Esophagus (tissue), 2 donors: ENCODE results near the gene PATZ1. TPM values are rescaled to one million over a fixed set of nuclear protein-coding genes. Genes with fewer than 3 reads are reported as not detected.

Experiments used
- H3K27ac ChIP-seq, 2 donors: one replicate each; pipeline ENCODE4 v1.5.1; 2013; ENCODE audit warnings: low read depth in 2 of 2, mild to moderate bottlenecking in 2 of 2, inconsistent platforms in 1 of 2, low read length in 1 of 2, moderate library complexity in 1 of 2
- H3K27me3 ChIP-seq, 2 donors: one replicate each; pipeline ENCODE4 v1.6.1; 2013; ENCODE audit warnings: low read length in 2 of 2, control low read depth in 1 of 2, mild to moderate bottlenecking in 1 of 2; ENCODE audit not compliant: insufficient read depth in 2 of 2, control insufficient read depth in 1 of 2
- H3K36me3 ChIP-seq, 2 donors: one replicate each; pipeline ENCODE4 v1.6.1; 2013; ENCODE audit warnings: low read length in 1 of 2; ENCODE audit not compliant: control insufficient read depth in 2 of 2, insufficient read depth in 2 of 2
- H3K4me1 ChIP-seq, 2 donors: one replicate each; pipeline ENCODE4 v1.6.1; 2013; ENCODE audit warnings: low read length in 1 of 2; ENCODE audit not compliant: control insufficient read depth in 2 of 2, insufficient read depth in 2 of 2
- H3K4me3 ChIP-seq, 2 donors: one replicate each; pipeline ENCODE4 v1.5.1; 2013; ENCODE audit warnings: low read length in 2 of 2, mild to moderate bottlenecking in 2 of 2, low read depth in 1 of 2, moderate library complexity in 1 of 2
- H3K9me3 ChIP-seq, 2 donors: one replicate each; pipeline ENCODE4 v1.6.1; 2013; ENCODE audit warnings: mild to moderate bottlenecking in 2 of 2, low read depth in 1 of 2, low read length in 1 of 2, moderate library complexity in 1 of 2; ENCODE audit not compliant: control insufficient read depth in 2 of 2, insufficient read depth in 1 of 2
- WGBS, 2 donors: extraction: QIAGEN DNeasy Blood & Tissue Kit; methylation state at CpG; one replicate each; pipeline ENCODE4 v1.1.7; 2013; 5-methylcytosine and 5-hydroxymethylcytosine counted together
- polyA plus RNA-seq, 2 donors: library from polyadenylated mRNA; stranded (reverse); fragments of 200-250 nt; gene quantifications; one replicate each; pipeline ENCODE4 v1.2.3, GENCODE V29; 2013
- donor health status: healthy with polysubstance abuse.
- donor health status: Bipolar disorder and iron deficiency.

Gene PATZ1
- polyA plus RNA-seq, 2 donors, result 5.2 to 6.0 TPM

GRCh38 chr22:31287818-31288495, 58.2 kb downstream of the PATZ1 start:
- H3K4me1 ChIP-seq, result peaks cover 0 to 8% of the 10 kb centered on the region in 2 donors
- H3K36me3 ChIP-seq, result peaks cover 0 to 3% of the 10 kb centered on the region in 2 donors
- WGBS, 2 donors, result 81 to 87% methylated on average over 6 of the region's 6 CpGs
- no peaks in the 10 kb centered on the region for H3K9me3 ChIP-seq
- no peaks in the 10 kb centered on the region for H3K27me3 ChIP-seq
- H3K27ac ChIP-seq, result peak overlapping the region; percentile 63 to 91
- H3K4me3 ChIP-seq, result no peak overlapping the region

GRCh38 chr22:31286360-31287255, 59.5 kb downstream of the PATZ1 start:
- no peaks in the 10 kb centered on the region for H3K9me3 ChIP-seq
- H3K36me3 ChIP-seq, result peaks cover 7 to 11% of the 10 kb centered on the region in 2 donors
- H3K4me3 ChIP-seq, result no peak overlapping the region
- peak overlapping the region; percentile 40 to 65 for H3K27ac ChIP-seq
- 65 to 78% methylated on average over 8 of the region's 8 CpGs for WGBS, 2 donors
- H3K27me3 ChIP-seq, result no peaks in the 10 kb centered on the region
- peaks cover 0 to 8% of the 10 kb centered on the region in 2 donors for H3K4me1 ChIP-seq

- Histone ChIP-seq H3K36me3 (peaks cover 16 to 20% of the 10 kb centered on the region in 2 donors), H3K9me3 (no peaks in the 10 kb centered on the region), H3K4me1 (peaks cover 0 to 10% of the 10 kb centered on the region in 2 donors), H3K4me3 (no peak overlapping the region), H3K27ac (peak overlapping the region; percentile 36 to 64), H3K27me3 (no peaks in the 10 kb centered on the region)
- 41 to 48% methylated on average over 3 of the region's 3 CpGs for whole genome bisulfite sequencing, 2 donors
Measured at GRCh38 chr22:31284281-31285155, 61.6 kb downstream of the PATZ1 start.

- 71 to 76% methylated on average over 8 of the region's 8 CpGs for WGBS, 2 donors
- peak overlapping the region in 1 of 2 donors; percentile 40 for H3K27ac ChIP-seq
- no peak overlapping the region for H3K4me3 ChIP-seq
- no peaks in the 10 kb centered on the region for H3K9me3 ChIP-seq
- peaks cover 19 to 27% of the 10 kb centered on the region in 2 donors for H3K36me3 ChIP-seq
- H3K4me1 ChIP-seq, result peaks cover 0 to 12% of the 10 kb centered on the region in 2 donors
- no peaks in the 10 kb centered on the region for H3K27me3 ChIP-seq
Measured at GRCh38 chr22:31282748-31283468, 63.2 kb downstream of the PATZ1 start.

GRCh38 chr22:31281733-31282132, 64.4 kb downstream of the PATZ1 start:
- peaks cover 19 to 30% of the 10 kb centered on the region in 2 donors for H3K36me3 ChIP-seq
- 62 to 64% methylated on average over 4 of the region's 4 CpGs for WGBS, 2 donors
- H3K9me3 ChIP-seq, result no peaks in the 10 kb centered on the region
- H3K27me3 ChIP-seq, result no peaks in the 10 kb centered on the region
- peaks cover 0 to 12% of the 10 kb centered on the region in 2 donors for H3K4me1 ChIP-seq
- no peak overlapping the region for H3K27ac ChIP-seq
- no peak overlapping the region for H3K4me3 ChIP-seq

GRCh38 chr22:31279821-31280505, 66.2 kb downstream of the PATZ1 start:
- Histone ChIP-seq H3K4me1 (peaks cover 0 to 15% of the 10 kb centered on the region in 2 donors), H3K9me3 (no peaks in the 10 kb centered on the region), H3K27me3 (no peaks in the 10 kb centered on the region), H3K36me3 (peaks cover 22 to 33% of the 10 kb centered on the region in 2 donors), H3K27ac (peak overlapping the region; percentile 25 to 70), H3K4me3 (no peak overlapping the region)

GRCh38 chr22:31279327-31279669, 66.8 kb downstream of the PATZ1 start:
- H3K27me3 ChIP-seq, result no peaks in the 10 kb centered on the region
- peak overlapping the region; percentile 72 to 85 for H3K27ac ChIP-seq
- peaks cover 24 to 32% of the 10 kb centered on the region in 2 donors for H3K36me3 ChIP-seq
- H3K4me1 ChIP-seq, result peaks cover 0 to 13% of the 10 kb centered on the region in 2 donors
- no peaks in the 10 kb centered on the region for H3K9me3 ChIP-seq
- no peak overlapping the region for H3K4me3 ChIP-seq

- Histone ChIP-seq H3K4me3 (no peak overlapping the region), H3K4me1 (peaks cover 0 to 11% of the 10 kb centered on the region in 2 donors), H3K36me3 (peaks cover 24 to 35% of the 10 kb centered on the region in 2 donors), H3K27ac (peak overlapping the region; percentile 72 to 85), H3K9me3 (no peaks in the 10 kb centered on the region), H3K27me3 (no peaks in the 10 kb centered on the region)
- 63 to 67% methylated on average over 6 of the region's 6 CpGs for WGBS, 2 donors
Measured at GRCh38 chr22:31278626-31279326, 67.4 kb downstream of the PATZ1 start.
